ENCODE results near the gene STIP1. TPM values are rescaled to one million over a fixed set of nuclear protein-coding genes. Genes with fewer than 3 reads are reported as not detected.
A peak's percentile ranks its signal among the peaks of the same experiment; 100 is the strongest.

Gene STIP1
- total and polyA plus RNA-seq, 4 donors = 22.6 to 58.1 (median 42.5) TPM

DNA sequence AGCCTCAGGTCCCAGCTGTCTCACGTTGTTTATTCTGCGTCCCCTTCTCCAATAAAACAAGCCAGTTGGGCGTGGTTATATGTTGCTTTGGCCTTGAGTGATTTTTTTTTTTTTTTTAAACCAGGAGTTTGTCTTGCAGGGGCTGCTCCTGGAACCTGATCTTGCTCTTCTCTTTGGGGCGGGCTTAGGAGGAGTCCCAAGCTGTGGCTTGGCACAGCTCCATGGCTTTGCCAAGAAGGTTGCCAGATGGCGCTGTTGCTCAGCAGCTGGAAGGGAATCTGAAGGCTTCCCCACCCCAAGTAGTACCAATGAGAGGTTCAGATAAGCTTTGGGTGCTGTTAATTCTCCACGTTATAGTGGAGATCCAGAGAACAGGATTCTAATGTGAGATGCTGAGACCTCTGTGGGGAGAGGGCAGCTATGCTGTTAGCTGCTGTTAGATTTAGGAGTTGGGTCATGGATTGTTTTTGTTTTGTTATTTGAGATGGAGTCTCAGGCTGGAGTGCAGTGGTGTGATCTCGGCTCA is 18.6 kb downstream of the STIP1 start:
- Histone ChIP-seq H3K4me3 (ENCODE audit: low read depth in 1 of 3, low read length in 3 of 3) (no peak overlapping the region), H3K27ac (ENCODE audit: low read depth in 1 of 2, low read length in 2 of 2) (no peak overlapping the region), H3K4me1 (ENCODE audit: control insufficient read depth in 4 of 4, insufficient read depth in 4 of 4, low read length in 3 of 4) (peaks cover 0 to 12% (median 5%) of the 10 kb centered on the region in 4 donors), H3K9me3 (ENCODE audit: control insufficient read depth in 4 of 4, low read length in 3 of 4) (no peaks in the 10 kb centered on the region), H3K9ac (ENCODE audit: low read depth in 1 of 2, low read length in 2 of 2) (no peak overlapping the region), H3K27me3 (ENCODE audit: control insufficient read depth in 4 of 4, insufficient read depth in 4 of 4, low read length in 3 of 4) (no peaks in the 10 kb centered on the region), H3K36me3 (ENCODE audit: control insufficient read depth in 4 of 4, insufficient read depth in 3 of 4, low read depth in 1 of 4, low read length in 3 of 4) (peaks cover 18 to 41% (median 31%) of the 10 kb centered on the region in 4 donors)
- DNase-seq (ENCODE audit: low spot score) = peak; percentile 86
- 55% methylated on average over 7 of the region's 7 CpGs for WGBS
- no peak for TF ChIP-seq TAF1 (conservative IDR thresholded peaks at IDR 0.05)
- TF ChIP-seq GABPA (IDR thresholded peaks at IDR 0.05 in 1 of 2, conservative IDR thresholded peaks at IDR 0.05 in 1 of 2) = no peak
- TF ChIP-seq, protein P1, sequence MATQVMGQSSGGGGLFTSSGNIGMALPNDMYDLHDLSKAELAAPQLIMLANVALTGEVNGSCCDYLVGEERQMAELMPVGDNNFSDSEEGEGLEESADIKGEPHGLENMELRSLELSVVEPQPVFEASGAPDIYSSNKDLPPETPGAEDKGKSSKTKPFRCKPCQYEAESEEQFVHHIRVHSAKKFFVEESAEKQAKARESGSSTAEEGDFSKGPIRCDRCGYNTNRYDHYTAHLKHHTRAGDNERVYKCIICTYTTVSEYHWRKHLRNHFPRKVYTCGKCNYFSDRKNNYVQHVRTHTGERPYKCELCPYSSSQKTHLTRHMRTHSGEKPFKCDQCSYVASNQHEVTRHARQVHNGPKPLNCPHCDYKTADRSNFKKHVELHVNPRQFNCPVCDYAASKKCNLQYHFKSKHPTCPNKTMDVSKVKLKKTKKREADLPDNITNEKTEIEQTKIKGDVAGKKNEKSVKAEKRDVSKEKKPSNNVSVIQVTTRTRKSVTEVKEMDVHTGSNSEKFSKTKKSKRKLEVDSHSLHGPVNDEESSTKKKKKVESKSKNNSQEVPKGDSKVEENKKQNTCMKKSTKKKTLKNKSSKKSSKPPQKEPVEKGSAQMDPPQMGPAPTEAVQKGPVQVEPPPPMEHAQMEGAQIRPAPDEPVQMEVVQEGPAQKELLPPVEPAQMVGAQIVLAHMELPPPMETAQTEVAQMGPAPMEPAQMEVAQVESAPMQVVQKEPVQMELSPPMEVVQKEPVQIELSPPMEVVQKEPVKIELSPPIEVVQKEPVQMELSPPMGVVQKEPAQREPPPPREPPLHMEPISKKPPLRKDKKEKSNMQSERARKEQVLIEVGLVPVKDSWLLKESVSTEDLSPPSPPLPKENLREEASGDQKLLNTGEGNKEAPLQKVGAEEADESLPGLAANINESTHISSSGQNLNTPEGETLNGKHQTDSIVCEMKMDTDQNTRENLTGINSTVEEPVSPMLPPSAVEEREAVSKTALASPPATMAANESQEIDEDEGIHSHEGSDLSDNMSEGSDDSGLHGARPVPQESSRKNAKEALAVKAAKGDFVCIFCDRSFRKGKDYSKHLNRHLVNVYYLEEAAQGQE (IDR thresholded peaks at IDR 0.05) = no peak
- peak; percentile 87 for TF ChIP-seq RAD21 (IDR thresholded peaks at IDR 0.05)
- TF ChIP-seq RXRA (IDR thresholded peaks at IDR 0.05) = no peak
- TF ChIP-seq, protein P2, sequence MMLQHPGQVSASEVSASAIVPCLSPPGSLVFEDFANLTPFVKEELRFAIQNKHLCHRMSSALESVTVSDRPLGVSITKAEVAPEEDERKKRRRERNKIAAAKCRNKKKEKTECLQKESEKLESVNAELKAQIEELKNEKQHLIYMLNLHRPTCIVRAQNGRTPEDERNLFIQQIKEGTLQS (IDR thresholded peaks at IDR 0.05) = no peak
- TF ChIP-seq, protein P3, sequence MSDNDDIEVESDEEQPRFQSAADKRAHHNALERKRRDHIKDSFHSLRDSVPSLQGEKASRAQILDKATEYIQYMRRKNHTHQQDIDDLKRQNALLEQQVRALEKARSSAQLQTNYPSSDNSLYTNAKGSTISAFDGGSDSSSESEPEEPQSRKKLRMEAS (IDR thresholded peaks at IDR 0.05) = no peak
- no peak for TF ChIP-seq FOXA2 (IDR thresholded peaks at IDR 0.05)
- TF ChIP-seq HNF4A (conservative IDR thresholded peaks at IDR 0.05) = no peak
- no peak for TF ChIP-seq FOXA1 (IDR thresholded peaks at IDR 0.05)
- no peak for TF ChIP-seq EGR1 (IDR thresholded peaks at IDR 0.05; ENCODE audit: low read depth in 2 of 2)
- peak; percentile 5 for TF ChIP-seq SP1 (IDR thresholded peaks at IDR 0.05)
- no peak for TF ChIP-seq HNF4G (IDR thresholded peaks at IDR 0.05)
- TF ChIP-seq YY1 (IDR thresholded peaks at IDR 0.05) = no peak
- TF ChIP-seq, protein P4, sequence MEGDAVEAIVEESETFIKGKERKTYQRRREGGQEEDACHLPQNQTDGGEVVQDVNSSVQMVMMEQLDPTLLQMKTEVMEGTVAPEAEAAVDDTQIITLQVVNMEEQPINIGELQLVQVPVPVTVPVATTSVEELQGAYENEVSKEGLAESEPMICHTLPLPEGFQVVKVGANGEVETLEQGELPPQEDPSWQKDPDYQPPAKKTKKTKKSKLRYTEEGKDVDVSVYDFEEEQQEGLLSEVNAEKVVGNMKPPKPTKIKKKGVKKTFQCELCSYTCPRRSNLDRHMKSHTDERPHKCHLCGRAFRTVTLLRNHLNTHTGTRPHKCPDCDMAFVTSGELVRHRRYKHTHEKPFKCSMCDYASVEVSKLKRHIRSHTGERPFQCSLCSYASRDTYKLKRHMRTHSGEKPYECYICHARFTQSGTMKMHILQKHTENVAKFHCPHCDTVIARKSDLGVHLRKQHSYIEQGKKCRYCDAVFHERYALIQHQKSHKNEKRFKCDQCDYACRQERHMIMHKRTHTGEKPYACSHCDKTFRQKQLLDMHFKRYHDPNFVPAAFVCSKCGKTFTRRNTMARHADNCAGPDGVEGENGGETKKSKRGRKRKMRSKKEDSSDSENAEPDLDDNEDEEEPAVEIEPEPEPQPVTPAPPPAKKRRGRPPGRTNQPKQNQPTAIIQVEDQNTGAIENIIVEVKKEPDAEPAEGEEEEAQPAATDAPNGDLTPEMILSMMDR (IDR thresholded peaks at IDR 0.05; ENCODE audit: low read depth, low read length, missing input control) = peak; percentile 57
- no peak for TF ChIP-seq JUND (IDR thresholded peaks at IDR 0.05)
- TF ChIP-seq, protein P5, sequence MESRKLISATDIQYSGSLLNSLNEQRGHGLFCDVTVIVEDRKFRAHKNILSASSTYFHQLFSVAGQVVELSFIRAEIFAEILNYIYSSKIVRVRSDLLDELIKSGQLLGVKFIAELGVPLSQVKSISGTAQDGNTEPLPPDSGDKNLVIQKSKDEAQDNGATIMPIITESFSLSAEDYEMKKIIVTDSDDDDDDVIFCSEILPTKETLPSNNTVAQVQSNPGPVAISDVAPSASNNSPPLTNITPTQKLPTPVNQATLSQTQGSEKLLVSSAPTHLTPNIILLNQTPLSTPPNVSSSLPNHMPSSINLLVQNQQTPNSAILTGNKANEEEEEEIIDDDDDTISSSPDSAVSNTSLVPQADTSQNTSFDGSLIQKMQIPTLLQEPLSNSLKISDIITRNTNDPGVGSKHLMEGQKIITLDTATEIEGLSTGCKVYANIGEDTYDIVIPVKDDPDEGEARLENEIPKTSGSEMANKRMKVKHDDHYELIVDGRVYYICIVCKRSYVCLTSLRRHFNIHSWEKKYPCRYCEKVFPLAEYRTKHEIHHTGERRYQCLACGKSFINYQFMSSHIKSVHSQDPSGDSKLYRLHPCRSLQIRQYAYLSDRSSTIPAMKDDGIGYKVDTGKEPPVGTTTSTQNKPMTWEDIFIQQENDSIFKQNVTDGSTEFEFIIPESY (IDR thresholded peaks at IDR 0.05) = no peak
- no peak for TF ChIP-seq NR2F2 (IDR thresholded peaks at IDR 0.05)

Measured in liver (tissue), 9 donors.